ENCODE measurements around the gene IDH3B. TPM values are rescaled to one million over a fixed set of nuclear protein-coding genes. Genes with fewer than 3 reads are reported as not detected.

Gene IDH3B
- 64.2 TPM for total RNA-seq

DNA sequence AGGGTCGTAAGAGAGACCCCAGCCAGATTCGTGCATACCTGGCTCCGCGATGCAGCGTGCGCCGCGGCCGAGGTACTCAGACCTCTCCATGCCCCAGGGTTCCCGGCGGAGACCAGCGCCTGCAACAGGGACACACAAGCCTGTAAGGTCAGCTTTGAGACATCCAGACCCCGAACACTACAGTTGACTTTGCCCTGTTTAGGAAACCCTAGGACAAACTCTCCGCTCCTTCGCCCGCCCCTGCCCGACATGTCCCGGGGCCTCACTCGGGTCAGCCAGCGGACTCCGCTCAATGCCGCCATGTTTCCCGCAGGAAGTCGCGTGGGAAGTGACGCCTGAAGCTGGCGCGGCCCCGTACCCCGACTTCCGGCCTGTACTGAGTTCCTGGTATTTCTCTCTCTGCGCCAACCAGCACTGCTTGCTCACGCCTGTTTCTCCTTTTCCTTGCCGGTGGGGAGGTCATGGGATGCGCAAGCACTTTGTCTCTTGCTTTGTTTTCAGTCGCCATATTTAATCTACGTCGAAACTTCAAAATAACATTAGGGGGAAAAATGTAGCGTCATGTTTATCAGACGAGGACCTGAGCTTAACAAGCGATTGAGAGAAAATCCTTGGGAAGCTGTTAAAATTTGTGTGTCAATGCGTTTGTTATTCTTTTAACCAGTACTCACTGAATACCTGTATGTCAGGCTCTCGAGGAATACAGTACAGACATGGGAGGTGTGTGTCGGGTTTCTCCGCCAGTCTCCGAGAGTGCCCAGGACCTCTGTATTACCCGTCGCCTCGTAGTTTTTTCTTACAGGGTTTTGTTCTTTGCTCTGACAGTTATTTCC, at the start of gene IDH3B:
Gene IDH3B, minus strand, starts transcription at position 330 of the 833 bp plus-strand sequence. Its CDS starts 28 bp downstream, at position 302.

DNA sequence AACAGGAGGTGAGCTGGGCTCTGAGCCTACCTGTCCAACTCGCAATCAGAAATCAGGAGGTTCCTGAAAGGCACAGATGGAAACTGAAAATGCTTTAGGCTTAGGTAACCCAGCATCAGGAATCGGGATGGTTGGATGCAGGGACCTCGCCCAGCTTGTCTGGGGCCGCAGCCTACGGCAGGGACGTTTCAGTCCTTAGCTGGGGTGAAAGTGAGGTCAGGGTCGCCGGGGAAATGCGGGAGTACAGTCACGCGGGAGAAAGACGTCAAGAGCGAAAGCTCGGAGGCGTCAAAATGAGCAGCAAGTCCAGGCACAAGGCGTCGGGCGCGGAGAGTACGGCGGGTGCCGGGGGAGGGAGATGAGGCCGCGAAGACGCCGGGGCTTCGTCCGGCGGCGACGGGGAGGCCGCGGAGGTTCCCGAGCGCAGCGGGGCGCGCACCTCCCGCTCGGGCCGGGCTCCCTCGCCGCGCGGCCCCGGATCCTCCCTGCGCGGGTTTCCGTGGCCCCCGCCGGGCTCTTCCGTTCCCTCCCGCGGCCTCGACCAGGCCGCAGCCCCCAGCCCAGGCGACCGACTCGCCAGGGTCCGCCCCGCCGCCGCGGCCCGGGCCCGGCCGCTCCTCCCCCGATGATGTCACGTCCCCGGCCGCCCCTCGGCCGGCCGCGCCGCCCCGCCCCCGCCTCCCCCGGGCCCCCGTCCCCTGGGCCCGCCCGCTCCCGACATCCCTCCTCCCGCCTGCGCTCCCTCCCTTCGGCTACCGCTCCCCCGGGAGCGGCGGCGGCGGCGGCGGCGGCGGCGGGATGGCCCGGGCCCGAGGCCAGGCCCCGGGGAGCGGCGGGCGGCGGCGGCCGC, 28.2 kb upstream of the IDH3B start, which contains the start of gene EBF4:
Gene EBF4, plus strand, starts transcription at position 745 of the 850 bp plus-strand sequence. CDS start 866 bp downstream, outside the sequence.

DNA sequence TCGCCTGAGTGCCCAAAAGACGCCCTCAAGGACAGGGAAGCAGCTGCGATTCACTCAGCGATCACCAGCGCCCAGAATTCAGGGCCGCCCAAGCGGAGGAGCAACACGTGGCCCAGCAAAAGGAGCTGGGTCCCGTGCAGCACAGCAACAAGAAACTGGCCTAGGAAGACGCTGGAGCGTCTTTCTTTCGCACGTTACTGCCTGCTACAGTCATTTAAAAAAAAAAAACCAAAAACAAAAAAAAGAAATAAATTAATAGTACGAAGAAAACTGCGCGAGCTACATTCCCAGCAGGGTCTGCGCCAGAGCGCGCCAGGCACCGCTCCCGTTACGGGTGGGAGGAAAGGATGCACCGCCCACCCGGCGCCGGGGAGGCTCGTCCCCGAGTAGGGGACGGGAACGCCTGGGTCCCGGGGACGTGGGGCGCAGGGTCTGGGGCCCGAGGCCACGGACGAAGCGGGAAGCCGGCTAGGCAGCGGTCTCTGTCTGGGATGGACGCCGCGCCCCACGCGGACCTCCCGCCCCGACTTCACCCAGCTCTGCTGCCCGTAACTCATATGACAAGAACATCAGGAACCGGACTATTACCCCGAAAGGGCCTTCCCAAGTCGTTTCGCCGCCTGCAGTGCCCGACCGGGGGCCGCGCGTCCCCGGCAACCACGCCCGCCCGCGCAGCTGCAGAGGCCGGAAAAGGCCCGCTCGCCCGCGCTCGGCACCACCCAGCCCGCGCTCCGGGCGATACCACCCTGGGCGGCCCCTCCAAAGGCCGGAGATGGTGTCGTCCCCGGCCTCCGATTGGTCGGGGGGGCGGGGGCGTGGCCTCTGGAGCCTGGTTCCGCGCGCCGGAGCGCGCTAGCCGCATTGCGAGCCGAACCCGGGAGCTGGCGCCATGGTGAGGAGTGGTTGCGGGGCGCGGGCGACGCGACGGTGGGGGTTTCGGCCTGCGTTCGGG, 12.0 kb downstream of the IDH3B start, which contains the start of gene NOP56:
Gene NOP56, plus strand, starts transcription at position 861 of the 952 bp plus-strand sequence. Its CDS starts 29 bp downstream, at position 890.

Small RNAs within 50 kb of the gene (small RNA-seq; reads per million reads assigned to genes)
- gene SNORA51 (ENCODE audit: low replicate concordance) (not detected), gene SNORD110 (ENCODE audit: low replicate concordance) (not detected), gene SNORD56 (ENCODE audit: low replicate concordance) (not detected), gene SNORD57 (ENCODE audit: low replicate concordance) (not detected), gene SNORD86 (ENCODE audit: low replicate concordance) (not detected)

Other genes with a start within 250 kb of the IDH3B start
- gene SNRPB, start 193.4 kb downstream of the IDH3B start, total RNA-seq, result 45.7 TPM
- 23.5 TPM for gene ZNF343, start 155.3 kb downstream of the IDH3B start, total RNA-seq
- gene TMC2, start 127.6 kb downstream of the IDH3B start, total RNA-seq, result 7.5 TPM
- 145 TPM for gene NOP56, start 11.6 kb downstream of the IDH3B start, total RNA-seq
- 24.1 TPM for gene EBF4, start 28.6 kb upstream of the IDH3B start, total RNA-seq
- 8.8 TPM for gene CPXM1, start 136.4 kb upstream of the IDH3B start, total RNA-seq
- gene C20orf141, start 150.8 kb upstream of the IDH3B start, total RNA-seq, result not detected
- not detected for gene TMEM239, start 152.1 kb upstream of the IDH3B start, total RNA-seq
- gene PCED1A, start 176.4 kb upstream of the IDH3B start, total RNA-seq, result 32.9 TPM
- gene VPS16, start 176.5 kb upstream of the IDH3B start, total RNA-seq, result 62.6 TPM
- 117 TPM for gene PTPRA, start 209.3 kb upstream of the IDH3B start, total RNA-seq